Psoas muscle (tissue), 8 donors: ENCODE results near the gene NAPA. TPM values are rescaled to one million over a fixed set of nuclear protein-coding genes. Genes with fewer than 3 reads are reported as not detected.

Source experiments
- ATAC-seq, 4 donors: fragments of 200-7000 bp; cut with Tn5 transposase; one replicate each; pipeline ENCODE4 v1.9.1; 2020; ENCODE audit warnings: moderate library complexity in 3 of 4, mild to moderate bottlenecking in 2 of 4
- DNase-seq, 2 donors: peaks; one replicate each; pipeline ENCODE4 v3.0.0-alpha.2; 2020
- H3K27ac ChIP-seq: fragments of 200-600 bp; one replicate; pipeline ENCODE4 v1.8.0; 2022
- H3K27me3 ChIP-seq, 3 donors: fragments of 200-600 bp in 1 of 3; one replicate each; pipeline versions ENCODE4 v1.6.1 to v1.8.0; 2013 to 2022; ENCODE audit warnings: low read length in 2 of 3, mild to moderate bottlenecking in 2 of 3, moderate library complexity in 1 of 3; ENCODE audit not compliant: insufficient read depth in 3 of 3
- H3K36me3 ChIP-seq, 2 donors: fragments of 200-600 bp in 1 of 2; one replicate each; pipeline versions ENCODE4 v1.6.1 to v1.8.0; 2013 to 2022; ENCODE audit warnings: low read depth in 1 of 2, mild to moderate bottlenecking in 1 of 2, moderate library complexity in 1 of 2; ENCODE audit not compliant: insufficient read depth in 1 of 2
- H3K4me1 ChIP-seq: fragments of 200-600 bp; one replicate; pipeline ENCODE4 v1.8.0; 2022
- H3K4me3 ChIP-seq: fragments of 200-600 bp; one replicate; pipeline ENCODE4 v1.8.0; 2022; ENCODE audit warnings: mild to moderate bottlenecking
- H3K9me3 ChIP-seq: fragments of 200-600 bp; one replicate; pipeline ENCODE4 v1.8.0; 2022
- CTCF ChIP-seq: fragments of 200-600 bp; IDR thresholded peaks from one replicate; pipeline ENCODE4 v1.8.0; 2022; ENCODE audit warnings: antibody characterized with exemption
- WGBS, 3 donors: extraction: QIAGEN DNeasy Blood & Tissue Kit; methylation state at CpG; one replicate each; pipeline versions ENCODE4 v1.1.6 to v1.1.7; 2013; 5-methylcytosine and 5-hydroxymethylcytosine counted together
- intact Hi-C, 2 donors: fragments of 100-400 bp; cut with DNase I; formaldehyde crosslinking; loops; one replicate each; pipeline versions ENCODE4 v1.11.0 to v1.14.2; 2022
- polyA plus RNA-seq, 3 donors: library from polyadenylated mRNA; stranded (reverse); fragments of 200-250 nt; gene quantifications; one replicate each; pipeline ENCODE4 v1.2.3, GENCODE V29; 2013
- total RNA-seq, 4 donors: library from RNA; stranded (reverse); fragmentation: NEBNext Ultra II Directional in 2 of 4; extraction: Animal tissue kit (Norgen Biotek cat#: 25700) in 2 of 4; gene quantifications; one replicate each; pipeline versions ENCODE4 v1.2.1 to v1.2.4, GENCODE V29; 2021 to 2023
- donor health status: healthy with polysubstance abuse.
- donor health status: DM: no; HTN: no; CAD: no; lungs with moderate emphysema.
- donor health status: Bipolar disorder and iron deficiency.
- donor health status: healthy.
- donor health status: DM: yes; HTN: yes; CAD: no.
- donor health status: DM: no; HTN: no; CAD: no.
- donor health status: DM: no; HTN: no; CAD: no.
- donor health status: DM: yes; HTN: yes; CAD: no.

The NAPA gene
- total and polyA plus RNA-seq, 7 donors: 103 to 182 (median 124) TPM

GRCh38 chr19:47550129-47550528, 35.3 kb upstream of the NAPA start:
- ATAC-seq (no peak), DNase-seq (no peak)
- Histone ChIP-seq H3K27ac (no peak overlapping the region), H3K4me3 (no peak overlapping the region), H3K4me1 (no peaks in the 10 kb centered on the region), H3K36me3 (no peaks in the 10 kb centered on the region), H3K27me3 (peaks cover 0 to 21% (median 7%) of the 10 kb centered on the region in 3 donors), H3K9me3 (no peaks in the 10 kb centered on the region)
- 78 to 87% (median 80%) methylated on average over 4 of the region's 4 CpGs for WGBS, 3 donors
- no peak for TF ChIP-seq CTCF
- intact Hi-C loops: no loop called here

DNA sequence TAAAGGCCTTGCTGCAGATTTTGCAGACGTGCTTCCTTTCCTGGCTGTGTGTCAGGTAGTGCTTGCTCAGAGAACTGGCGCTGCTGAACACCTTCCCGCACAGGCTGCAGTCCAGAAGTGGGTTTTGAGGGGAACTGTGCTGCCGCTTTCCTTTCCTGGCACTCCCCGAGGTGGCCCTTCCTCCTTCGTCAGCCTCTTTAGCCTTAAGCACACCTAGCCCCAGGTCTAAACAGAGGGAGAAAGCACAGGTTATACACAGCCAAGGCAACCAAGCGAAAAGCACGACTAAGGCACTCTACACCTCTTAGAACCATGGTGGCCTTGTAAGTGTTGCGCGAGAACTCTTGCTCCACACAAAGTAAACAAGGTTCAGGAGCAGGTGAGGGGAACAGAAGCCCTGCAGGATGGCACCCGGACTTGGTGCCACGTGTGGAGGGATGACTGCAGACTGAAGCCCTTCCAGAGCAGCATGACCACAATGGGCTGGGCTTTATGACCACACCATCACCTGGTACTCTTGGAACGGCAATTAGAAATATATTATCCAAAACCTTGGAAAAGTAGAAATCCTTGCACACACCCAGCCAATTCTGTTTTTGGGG, 34.5 kb upstream of the NAPA start:
- WGBS, 3 donors: 75 to 78% (median 78%) methylated on average over 13 of the region's 13 CpGs
- peaks cover 0 to 29% (median 14%) of the 10 kb centered on the region in 3 donors for H3K27me3 ChIP-seq
- H3K27ac ChIP-seq: no peak overlapping the region
- intact Hi-C loops: no loop called here
- no peaks in the 10 kb centered on the region for H3K4me1 ChIP-seq
- no peak overlapping the region for H3K4me3 ChIP-seq
- no peak for TF ChIP-seq CTCF
- H3K36me3 ChIP-seq: no peaks in the 10 kb centered on the region
- no peaks in the 10 kb centered on the region for H3K9me3 ChIP-seq
- ATAC-seq (no peak), DNase-seq (no peak)

DNA sequence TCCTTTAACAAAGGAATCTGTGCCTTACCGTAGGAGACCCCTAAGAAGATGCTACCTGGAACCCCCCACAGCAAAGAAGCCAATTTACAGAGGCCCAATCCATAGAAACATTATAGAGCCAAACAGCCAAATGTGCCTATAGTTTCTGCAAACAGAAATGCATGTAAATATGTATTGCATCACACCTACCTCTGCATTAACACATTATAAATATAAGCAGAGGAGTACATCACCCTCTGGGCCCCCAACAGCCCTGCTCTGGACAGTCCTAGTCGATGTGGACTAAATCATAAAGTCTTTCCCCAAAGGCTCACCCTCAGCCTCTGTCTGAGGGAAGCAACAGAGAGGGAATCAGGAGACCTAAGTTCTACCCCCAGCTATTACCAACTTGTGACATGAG, 32.3 kb upstream of the NAPA start:
- intact Hi-C loops: no loop called here
- Histone ChIP-seq H3K27me3 (peaks cover 0 to 35% (median 14%) of the 10 kb centered on the region in 3 donors), H3K4me3 (no peak overlapping the region), H3K4me1 (no peaks in the 10 kb centered on the region), H3K9me3 (no peaks in the 10 kb centered on the region), H3K36me3 (no peaks in the 10 kb centered on the region), H3K27ac (no peak overlapping the region)
- ATAC-seq (no peak), DNase-seq (no peak)
- TF ChIP-seq CTCF: no peak
- WGBS, 3 donors: 67 to 81% (median 69%) methylated on average over 2 of the region's 2 CpGs

DNA sequence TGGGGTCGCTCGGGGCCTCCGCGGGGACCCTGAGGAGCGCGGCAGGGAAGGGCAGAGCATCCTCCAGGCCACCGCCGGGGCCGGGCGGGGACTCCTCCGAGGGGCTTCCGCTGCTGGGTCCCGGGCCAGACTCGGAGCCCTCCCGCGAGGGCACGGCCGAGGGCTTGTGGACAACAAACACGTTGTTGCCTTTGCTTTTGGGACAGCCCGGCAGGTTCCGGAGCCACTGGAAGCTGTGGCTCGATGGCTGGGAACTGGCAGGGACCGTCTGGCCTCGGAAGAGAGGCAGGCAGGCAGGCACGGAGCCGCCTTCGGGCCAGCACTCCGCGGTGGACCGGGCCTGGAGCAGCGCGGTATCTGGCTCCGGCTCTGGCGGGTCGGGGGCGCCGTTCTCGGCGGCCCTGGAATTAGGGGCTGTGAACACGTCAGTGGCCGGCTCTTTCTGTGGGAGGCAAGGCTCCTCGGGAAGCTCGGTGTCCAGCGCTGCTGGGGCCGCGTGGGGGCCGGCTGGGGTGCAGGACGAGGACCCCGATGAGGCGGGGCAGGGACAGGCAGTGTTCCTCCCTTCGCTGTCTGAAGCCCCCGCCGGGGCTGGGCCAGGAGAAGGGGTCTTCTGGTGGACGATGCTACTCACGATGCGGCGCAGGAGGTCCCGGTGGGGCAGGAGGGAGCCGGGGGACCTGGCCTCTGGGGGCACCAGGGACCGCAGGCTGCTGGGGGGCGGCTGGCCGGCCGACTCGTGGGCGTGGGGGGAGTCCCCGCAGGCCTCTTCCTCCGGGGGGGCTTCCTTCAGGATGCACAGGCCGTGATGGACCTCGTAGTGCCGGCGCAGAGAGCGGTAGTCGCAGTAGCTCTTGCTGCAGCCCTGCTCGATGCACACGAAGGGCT, 30.4 kb upstream of the NAPA start:
- WGBS, 3 donors: 15 to 25% (median 20%) methylated on average over 50 to 75 of the region's 75 CpGs
- H3K9me3 ChIP-seq: no peaks in the 10 kb centered on the region
- TF ChIP-seq CTCF: no peak
- no peaks in the 10 kb centered on the region for H3K4me1 ChIP-seq
- peak overlapping the region; percentile 34 for H3K4me3 ChIP-seq
- no peak overlapping the region for H3K27ac ChIP-seq
- intact Hi-C loops: no loop called here
- DNase-seq: no peak
- ATAC-seq: no peak
- H3K36me3 ChIP-seq: no peaks in the 10 kb centered on the region
- peaks cover 0 to 35% (median 16%) of the 10 kb centered on the region in 3 donors for H3K27me3 ChIP-seq
